ENCODE data around the gene TMEM156.

DNA sequence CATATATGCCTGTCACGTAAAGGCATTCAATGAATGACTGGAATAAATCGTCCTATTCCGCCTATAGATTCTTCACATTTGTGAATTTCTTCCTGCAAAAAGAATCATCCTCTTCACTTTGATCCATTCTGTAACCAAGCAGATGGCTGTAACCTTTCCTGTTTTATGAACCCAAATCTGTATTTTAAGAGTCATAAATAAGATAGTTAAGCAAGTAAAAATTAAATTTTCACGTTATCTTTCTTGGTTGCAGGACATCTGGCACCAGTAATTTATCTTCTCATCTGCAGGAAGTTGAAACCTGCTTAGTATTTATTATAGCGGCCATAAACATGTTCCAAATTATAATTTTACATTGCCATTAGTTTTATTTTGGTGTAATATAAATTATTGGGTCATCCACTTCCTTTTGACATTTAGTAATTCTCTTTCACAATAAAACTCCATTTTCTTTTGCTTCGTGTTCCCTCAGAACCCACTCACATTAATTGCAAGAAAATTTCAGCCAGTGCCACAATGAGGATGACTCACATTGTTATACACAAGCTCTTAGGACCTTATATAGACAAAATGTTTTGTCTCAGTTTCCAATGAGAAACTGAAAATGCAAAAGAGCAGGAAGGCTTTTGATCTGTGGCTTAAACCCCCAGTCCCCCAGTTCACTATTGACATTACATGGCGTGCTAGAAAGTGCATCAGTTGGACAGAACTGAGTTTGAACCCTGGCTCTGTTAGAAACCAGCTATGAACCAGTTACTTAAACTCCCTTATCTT lies 51.1 kb downstream of the TMEM156 start:
- TF ChIP-seq, protein P1, sequence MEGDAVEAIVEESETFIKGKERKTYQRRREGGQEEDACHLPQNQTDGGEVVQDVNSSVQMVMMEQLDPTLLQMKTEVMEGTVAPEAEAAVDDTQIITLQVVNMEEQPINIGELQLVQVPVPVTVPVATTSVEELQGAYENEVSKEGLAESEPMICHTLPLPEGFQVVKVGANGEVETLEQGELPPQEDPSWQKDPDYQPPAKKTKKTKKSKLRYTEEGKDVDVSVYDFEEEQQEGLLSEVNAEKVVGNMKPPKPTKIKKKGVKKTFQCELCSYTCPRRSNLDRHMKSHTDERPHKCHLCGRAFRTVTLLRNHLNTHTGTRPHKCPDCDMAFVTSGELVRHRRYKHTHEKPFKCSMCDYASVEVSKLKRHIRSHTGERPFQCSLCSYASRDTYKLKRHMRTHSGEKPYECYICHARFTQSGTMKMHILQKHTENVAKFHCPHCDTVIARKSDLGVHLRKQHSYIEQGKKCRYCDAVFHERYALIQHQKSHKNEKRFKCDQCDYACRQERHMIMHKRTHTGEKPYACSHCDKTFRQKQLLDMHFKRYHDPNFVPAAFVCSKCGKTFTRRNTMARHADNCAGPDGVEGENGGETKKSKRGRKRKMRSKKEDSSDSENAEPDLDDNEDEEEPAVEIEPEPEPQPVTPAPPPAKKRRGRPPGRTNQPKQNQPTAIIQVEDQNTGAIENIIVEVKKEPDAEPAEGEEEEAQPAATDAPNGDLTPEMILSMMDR (IDR thresholded peaks at IDR 0.05; ENCODE audit: low read depth, low read length), result no peak
- no peak for TF ChIP-seq EZH2phosphoT487 (IDR thresholded peaks at IDR 0.05; ENCODE audit: low read depth)
